HG02678 (cell line): ENCODE results near the gene REV3L.
A peak's percentile ranks its signal among the peaks of the same experiment; 100 is the strongest.
"Not testable (repeated sequence)": the region's sequence is repeated elsewhere in the genome, so short reads cannot be mapped to it uniquely, and the experiment has no call there.

ENCODE experiments used
- ATAC-seq: cut with Tn5 transposase; IDR thresholded peaks from one replicate; pipeline ENCODE4 v1.9.1; 2021; ENCODE audit warnings: mild to moderate bottlenecking, moderate library complexity; ENCODE audit not compliant: unreplicated experiment

Gene REV3L

DNA sequence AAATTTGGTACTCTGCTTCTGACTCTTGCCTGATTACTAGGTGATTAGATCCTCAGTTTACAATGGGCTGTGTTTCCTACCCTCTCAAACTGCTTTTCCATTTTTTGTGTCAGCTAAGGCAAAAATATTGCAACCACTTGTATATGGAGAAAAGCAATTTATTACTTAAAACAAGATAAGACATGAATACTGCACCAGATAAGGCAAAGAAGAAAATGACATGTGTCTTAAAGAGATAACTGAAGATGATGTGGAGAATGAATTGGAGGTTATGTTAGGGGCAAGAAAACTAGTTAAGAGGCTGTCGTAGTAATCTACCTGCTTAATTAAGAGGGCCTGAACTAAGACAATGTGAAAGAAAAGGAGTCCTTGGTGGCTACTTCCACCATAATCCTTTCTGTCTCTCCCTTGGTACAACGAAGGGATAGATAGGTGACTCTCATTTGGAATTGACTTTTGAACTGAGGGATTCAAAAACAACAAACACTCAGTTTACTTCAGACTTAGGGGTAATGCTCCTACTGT lies 16.3 kb upstream of the REV3L start:
- ATAC-seq = no peak

DNA sequence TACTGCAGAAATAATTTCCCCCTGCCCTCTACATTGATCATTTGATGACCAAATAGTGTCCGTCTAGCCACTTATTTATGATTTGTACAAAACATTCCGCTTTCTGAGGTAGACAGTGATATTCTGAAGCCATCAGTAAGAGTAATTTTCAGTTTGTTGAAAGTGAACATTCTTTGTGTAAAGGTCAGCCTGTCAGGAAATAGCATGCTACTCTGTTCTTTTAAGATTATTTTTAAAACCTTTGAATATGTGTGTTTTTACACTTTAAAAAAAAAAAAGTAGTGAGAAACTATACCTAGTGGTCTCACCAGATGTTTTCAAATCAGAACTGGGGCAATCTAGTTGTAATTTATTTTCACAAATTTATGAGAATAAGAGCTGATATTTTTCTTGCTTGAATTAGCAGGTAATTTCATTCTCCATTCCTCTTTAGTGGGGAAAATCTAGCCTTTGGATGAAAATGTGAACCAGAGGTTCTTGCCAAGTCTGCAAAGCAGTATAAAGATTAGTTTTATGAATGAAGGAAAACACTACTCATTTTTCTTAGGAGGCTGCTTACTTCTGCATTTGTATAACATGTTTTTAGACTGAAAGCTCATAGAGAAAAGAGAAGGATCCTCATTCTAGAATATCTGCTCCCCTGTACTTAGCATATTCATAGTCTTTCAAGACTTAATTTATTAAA lies 12.1 kb upstream of the REV3L start:
- ATAC-seq = no peak

DNA sequence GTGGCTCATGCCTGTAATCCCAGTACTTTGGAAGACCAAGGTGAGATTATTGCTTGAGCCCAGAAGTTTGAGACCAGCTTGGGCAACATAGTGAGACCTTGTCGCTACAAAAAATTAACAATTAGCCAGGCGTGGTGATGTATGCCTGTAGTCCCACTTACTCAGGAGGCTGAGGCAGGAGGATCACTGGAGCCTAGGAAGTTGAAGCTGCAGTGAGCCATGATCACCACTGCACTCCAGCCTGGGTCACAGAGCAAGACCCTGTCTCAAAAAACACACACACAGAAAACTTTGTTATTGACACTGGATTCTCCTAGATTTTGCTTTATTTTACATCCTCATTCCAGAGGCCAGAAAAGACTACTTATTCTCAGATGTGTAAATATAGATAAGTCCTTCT lies 9.5 kb upstream of the REV3L start:
- no peak for ATAC-seq

DNA sequence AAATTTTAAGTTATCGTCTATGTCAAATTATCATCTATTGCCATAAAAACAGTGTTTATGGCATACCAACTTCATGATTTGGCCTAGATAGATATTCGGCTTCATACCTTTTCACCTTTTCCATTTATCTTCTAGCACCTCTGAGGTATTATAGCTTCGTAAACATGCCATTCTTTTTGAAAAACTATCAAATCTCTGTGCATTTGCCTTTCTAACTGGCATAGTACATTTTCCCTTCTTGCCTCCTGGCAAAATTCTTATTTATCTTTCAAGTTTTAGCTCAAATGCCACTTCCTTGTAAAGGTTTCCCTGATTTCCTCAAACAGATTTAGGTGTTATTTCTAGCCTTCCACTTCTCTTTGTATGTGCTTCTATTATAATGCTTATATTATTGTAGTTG lies 7.0 kb upstream of the REV3L start:
- ATAC-seq = no peak

DNA sequence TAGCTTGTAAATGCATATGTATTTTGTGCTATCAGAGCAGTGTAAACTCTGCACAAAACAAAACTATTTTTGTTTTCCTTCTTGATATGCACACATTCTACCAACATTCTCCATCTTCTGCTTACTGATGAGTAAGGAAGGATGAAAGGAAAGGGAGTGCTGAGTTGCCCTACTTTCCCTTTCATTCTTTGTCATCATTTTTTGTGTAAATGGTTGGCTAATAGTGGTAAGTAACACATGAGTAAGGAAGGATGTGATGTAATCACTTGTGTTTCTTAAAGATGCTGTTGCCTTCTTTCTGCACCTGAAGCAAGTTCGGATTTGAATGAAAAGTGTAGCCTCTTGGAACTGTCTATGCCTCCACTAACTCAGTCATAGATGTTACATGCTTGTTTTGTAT lies 4.6 kb upstream of the REV3L start:
- ATAC-seq = no peak

DNA sequence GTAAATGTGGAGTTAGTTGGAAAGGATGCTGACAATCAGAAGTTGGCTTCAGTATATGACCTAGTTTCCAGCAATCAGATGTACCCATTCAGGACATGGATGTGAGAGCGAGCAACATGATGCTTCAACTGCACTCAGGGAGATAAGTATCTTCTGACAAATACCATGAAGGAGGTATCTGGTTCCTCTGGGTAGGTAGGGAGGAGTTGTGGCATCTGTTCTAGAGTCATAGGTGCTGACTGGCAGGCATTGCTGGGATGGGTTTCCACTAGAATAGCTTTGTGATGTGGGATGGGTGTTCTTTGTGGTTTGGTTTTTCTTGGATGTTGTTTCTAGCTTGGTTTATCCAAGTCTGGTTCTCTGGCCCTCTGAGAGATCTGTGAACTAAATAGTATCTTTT lies 3.9 kb upstream of the REV3L start:
- no peak for ATAC-seq

DNA sequence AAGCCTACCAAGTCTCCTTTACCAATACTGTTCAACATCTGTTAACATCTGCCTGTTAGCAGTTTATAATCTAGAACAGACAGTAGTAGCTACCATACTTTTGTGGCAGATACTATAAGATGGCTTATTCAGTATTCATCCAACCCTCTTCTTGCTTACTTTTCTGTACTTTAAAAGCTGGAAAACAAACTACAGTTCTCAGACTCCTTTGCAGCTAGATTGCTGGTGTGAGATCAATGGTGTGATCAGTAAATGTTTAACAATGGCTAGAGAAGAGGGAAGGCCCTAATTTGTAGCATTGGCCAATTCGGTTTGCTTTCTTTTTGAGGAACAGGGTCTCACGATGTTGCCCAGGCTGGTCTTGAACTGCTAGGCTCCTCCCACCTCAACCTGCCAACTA lies 3.5 kb upstream of the REV3L start:
- ATAC-seq = no peak

DNA sequence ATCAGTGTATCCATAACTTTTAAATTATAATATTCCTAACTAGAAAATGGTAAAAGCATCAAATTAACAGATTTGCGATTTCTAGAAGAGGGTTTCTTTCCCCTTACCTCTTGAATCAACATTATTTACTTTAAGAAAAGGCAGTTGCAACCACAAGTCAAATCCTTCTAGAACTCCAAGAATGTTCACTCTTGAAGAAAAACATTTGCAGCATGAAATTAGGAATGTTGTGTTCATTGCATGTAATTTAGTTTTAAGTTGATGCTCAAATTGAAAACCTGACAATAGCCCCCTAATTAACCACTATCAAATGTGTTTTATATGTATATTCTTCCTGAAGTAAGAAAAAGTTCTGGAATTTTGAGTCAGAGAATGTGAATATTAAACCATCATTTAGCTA lies 2.3 kb upstream of the REV3L start:
- ATAC-seq = no peak

DNA sequence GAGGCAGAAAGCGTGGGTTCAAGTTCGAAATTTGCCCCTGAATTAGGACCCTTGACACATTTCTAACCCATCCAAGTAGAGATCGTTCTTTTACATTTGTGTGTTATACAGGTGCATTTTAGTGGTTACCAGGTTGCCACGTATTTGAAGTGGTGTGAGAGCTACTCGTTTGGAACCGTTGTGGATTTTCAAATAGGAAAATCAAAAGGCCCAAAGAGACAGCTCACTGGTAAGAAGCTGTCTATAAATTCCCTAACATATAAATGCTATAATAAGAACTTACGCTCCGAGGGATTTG lies 1.6 kb upstream of the REV3L start:
- no peak for ATAC-seq

DNA sequence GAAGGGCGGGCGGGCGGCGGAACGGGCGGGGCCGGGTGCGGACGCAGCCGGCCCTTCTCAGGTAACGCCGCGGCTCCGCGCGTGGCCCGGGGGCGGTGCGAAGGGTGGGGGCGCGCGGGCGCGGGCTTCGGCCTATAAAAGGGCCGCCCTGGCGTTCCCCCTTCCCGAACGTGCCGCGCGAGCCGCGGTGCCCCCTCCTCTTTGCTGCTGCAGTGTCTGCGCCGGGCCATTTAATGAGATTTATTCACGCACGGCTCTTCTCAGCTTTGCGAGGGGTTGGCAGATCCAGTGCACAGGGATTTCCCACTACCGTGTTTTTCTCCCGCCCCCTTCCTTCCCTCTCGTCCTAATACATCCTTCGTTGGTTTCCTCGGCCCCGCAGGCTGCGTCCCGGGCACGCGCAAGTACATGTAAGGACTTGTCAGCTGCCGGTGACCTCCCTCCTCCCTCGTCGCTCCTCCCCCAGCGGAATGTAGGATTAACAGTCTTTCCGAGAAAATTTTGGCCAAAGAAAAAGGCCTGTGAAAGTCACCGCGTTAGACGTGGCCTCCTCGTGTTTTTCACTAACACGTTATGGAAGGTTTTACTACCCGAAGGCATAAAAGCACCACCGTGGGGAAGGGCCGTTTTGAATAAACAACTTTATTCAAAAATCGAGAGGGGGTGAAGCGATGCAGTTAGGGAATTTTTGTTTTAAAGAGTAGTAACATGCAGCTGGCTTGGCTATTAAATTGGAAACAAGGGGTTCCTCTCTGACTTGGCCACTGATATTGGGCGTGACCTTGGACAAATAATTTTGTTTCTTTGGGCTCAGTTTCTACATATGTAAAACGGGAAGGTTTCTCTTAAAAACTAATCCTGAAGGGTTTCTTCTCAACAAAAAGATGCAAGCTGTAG lies 966 bp upstream of the REV3L start:
- ATAC-seq = peak; percentile 56

DNA sequence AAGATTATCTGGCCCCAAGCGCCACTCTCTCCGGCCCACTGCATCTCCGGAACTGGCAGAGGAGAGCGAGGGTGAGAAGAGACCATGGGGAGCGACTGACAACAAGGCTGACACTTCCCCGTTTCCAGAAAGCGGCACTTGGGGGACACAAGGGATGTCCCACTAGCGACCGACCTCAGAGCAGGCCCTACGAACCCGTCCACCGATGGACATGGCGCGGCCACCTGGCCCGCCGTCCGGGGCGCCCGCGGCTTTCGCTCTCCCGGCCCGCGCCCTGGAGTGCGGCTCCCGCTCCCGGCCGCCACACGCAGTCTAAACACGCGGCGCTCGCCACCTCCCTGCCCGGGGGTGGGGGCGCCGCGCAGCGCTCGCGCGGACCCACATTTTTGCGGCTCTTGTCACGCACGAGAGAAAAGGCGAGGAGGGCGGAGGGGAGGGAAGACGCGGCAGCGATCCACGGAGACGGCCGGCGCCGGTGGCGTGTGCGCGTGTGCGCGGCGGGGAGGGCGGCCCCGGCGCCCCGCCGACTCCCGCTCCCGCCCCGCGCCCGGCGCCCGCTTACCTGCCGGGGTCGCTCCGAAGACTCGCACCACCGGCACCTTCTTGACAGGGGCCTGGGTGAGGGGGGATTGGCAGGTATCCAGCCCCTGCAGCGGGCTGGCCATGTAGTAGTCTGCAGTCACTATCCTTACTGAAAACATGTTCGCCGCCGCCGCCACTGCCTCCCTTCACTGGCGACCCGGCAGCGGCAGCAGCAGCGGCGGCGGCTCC lies 645 bp downstream of the REV3L start:
- peak; percentile 19 for ATAC-seq

DNA sequence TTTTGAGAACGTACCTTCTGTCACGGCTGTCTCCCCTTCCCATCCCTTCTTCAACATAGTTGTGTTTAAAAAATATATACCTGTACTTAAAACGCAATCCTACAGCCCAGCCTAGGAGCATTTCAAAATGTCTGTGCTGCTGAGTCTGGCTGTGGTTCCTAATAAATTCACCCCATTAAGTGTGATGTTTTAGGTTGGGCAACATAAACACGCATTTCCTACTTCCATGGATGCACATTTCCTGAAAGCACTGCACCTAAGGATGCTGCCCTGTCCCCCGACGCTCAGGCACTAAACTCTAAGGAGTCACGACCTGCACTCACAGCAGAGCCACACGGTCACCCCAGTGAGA lies 1.2 kb downstream of the REV3L start:
- ATAC-seq = no peak

DNA sequence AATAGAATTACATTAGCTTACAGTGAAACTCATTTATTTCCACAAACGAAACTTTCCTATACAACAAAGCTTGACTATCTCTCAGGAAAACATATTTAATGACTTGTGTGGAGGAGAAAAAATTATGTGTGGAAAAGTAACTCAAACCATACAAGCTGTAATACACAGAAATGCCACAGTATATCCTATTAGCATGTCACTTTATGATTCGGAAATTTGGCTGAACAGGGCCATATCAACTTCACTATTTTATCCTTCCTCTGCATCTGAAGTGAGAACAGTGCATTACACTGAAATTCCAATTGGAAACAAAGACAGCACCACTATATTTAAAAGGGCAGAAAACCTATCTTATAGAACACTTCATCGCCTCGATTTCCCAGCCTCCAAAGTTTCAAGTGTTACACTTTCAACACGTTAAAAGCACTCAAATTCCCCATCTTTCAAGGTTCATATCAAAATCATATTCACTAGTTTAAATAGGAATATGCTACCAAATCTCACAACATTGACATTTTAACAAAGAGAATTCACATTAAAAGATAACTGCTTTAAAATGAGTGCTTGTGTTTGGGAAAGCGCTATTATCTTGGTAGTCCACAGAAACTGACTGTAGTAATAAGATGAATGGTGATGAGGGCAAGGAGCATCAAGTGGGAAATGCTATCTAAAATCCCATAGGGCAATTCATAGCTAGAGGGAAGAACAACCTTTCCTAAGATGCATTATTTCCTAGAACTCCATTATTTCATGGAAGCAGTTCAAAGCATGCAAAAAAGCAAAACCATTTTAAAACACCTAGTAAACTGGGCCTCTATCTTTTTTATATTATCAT lies 1.8 kb downstream of the REV3L start:
- no peak for ATAC-seq

DNA sequence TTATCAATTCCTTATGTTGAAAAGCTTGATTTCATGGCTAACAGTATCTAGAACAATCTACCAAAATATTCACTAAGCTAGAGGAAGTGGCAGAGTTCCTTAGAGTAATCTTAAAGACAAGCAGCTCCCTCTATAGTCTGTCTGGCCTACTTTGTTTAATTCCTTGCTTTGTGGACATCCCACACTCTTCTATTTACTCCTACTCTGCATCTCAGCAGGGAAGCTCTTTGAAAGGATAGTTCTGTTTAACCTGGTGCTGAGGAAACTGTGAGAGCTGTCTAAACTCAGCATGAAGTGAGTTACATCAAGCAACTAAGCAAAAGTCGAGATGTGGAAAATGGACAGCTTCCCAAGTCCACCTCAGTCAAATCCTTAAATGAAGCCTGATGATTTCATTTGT lies 4.3 kb downstream of the REV3L start:
- peak; percentile 22 for ATAC-seq

DNA sequence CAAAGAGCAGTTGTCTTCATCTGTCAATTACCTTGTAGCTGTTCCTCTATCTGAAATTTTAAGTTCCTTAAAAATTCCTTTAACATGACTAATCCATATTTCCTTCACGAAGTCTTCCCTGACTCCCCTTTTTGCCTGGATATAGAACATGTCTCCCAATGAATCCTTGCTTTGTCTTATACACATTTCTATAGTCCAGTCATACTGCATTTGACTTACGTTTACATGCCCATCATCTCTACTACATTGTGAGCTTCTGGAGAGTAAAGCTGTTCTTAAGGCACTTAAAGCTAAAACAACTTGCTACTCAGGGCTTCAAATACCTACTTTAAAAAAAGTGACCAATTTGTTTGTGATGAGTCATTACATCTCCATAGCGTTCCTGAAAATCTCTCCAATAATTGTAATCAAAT lies 4.9 kb downstream of the REV3L start:
- ATAC-seq = no peak

DNA sequence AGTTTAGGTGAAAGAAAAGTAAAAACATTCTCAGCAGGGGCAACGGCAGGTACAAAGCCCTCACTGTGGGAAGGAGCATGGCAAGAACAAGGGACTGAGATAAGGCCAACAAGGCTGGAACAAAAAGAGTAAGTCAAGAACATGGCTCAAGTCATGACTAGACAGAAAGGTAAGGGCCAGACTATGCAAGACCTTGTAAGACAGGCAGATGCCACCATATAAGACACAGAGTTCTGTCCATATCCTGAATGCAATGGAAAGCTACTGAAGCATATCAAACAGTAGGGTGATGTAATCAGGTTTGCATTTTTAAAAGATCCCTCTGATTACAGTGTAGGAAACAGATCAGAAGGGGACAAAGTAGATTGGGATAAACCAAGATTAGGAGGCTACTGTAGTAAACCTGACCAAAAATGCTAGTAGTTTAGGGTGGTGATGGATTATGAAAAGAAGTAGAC lies 5.5 kb downstream of the REV3L start:
- ATAC-seq = no peak

DNA sequence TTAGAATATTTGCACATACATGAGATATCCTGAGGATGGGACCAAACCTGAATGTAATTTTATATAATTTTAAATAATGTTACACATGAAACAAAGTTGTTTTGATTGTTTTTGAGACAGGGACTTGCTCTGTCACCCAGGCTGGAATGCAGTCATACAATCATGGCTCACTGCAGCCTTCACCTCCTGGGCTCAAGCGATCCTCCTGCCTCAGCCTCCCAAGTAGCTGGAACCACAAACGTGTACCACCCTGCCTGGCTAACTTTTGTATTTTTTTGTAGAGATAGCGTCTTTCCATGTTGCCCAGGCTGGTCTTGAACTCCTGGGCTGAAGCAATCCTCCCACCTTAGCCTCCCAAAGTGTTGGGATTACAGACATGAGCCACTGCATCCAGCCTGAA lies 7.0 kb downstream of the REV3L start:
- ATAC-seq = not testable (repeated sequence)

DNA sequence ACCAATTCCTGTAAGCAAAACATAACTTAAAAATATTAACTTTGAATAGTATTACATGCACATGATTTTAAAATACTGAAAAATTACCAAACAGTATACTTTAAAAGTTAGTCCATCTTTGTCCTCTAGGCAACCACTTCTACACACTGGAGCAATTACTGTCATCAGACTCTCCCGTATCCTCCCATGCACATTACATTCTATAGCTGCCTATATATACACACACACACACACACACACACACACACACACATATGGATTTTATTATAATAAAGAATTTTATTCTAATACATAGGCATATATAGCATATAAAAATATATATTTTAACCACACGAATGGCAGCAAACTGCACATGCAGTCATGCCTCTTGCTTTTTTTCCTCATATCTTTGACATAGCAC lies 8.2 kb downstream of the REV3L start:
- ATAC-seq = no peak

DNA sequence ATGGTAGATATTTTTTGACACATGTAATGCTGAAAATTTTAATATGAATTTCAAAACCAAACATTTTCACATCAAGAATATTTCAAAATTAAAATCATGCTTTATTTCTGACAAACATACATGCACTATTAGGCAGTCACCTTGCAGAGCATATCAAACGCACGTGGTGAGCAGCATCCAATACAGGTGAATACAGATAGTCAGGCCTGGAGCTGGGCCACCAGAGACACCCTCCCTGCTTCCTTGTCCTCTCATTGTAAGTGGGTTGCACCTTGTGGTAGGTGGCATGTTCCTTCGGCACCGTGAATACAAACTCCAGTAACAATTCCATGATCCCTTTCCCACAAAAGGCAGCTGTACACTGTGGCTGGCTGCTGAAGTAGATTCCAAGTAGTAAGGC lies 8.9 kb downstream of the REV3L start:
- ATAC-seq = no peak

DNA sequence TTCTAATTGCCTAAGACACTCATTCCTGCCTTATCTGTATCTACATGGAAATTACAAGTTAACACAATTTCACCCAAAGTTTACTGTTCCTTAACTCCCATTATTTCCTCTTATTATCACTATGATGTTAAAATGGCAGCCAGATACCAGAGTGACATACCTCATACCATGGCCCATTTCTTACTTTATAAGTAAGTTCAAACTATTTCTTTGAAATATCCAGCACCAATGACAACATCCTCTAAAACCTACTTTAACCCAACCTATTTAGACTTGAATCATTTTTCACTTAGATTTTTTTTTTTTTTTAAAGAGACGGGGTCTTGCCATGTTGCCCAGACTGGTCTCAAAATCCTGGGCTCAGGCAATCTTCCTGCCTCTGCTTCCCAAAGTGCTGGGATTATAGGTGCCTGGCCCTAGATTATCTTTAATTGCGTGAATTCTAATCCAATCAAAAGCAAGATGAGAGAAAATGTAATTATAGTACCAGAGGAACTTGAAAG lies 10.0 kb downstream of the REV3L start:
- no peak for ATAC-seq

DNA sequence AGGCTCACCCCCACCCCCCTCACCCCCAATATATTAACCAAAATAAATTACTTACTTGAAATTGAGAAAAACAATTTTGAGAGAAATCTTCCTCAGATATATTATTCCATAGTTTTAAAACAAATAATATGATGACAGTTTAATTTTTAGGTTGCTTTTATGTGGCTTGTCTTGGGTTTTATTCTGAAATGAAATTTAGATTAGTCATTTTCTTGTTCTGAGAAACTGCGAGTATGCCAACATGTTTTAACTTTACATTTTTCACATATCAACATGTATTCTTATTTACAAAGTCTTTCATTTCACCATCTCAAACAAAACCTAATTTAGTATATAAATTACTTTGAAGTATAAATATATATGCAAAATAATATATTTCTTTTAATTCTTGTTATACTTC lies 11.1 kb downstream of the REV3L start:
- ATAC-seq = no peak
